Kidney capillary endothelial cell (primary cell): ENCODE results near the gene GPS1.

Experiments
- DNase-seq: peaks from one replicate; pipeline ENCODE4 v3.0.0-alpha.2; 2018; ENCODE audit warnings: low spot score

GPS1 gene

DNA sequence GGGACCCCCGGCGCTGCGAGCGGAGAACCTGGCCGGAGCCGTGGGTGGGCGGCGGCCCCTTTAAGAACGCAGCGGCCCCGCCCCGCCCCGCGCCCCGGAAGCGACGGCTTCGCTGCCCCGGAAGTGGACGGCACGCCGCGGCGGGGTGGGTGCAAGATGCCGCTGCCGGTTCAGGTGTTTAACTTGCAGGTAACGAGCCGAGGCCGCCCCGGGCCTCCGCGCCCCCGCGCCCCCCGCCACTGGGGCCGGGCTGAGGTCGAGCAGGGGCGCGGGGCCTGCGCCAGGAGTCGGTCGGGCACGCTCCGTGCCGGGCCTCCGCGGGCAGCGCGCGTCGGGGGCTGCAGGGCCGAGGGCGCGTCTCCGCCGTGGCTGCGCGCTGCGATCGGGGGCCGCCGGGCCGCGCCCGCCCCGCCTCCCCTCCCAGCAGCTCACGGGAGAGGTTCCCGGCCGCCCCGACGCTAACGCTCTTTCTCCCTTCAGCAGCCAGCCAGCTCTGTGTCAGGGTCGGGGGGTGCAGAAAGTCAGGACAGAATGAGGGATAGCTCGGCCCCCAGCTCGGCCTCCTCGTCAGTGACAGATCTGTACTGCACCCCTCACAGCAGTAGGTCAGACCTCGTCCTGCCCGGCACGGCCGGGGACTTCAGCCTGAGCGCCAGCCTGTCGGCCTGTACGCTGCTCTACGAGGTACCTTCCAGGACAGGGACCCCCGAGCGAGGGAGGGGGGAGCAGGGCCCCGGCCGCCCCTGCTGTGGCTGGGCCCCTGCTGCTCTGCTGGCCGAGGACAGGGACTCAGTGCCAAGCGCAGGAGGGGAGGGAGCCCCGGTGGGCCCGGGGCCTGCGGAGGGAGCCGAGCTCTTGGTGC, at the start of gene GPS1, which contains the start of gene RFNG:
GPS1 (plus strand) TSS at position 123 of the 862 bp plus-strand sequence; CDS start at position 157, 34 bp downstream.
RFNG (minus strand) TSS at position 36 of the 862 bp plus-strand sequence. CDS start 45 bp downstream, outside the sequence.
- no peak for DNase-seq

DNA sequence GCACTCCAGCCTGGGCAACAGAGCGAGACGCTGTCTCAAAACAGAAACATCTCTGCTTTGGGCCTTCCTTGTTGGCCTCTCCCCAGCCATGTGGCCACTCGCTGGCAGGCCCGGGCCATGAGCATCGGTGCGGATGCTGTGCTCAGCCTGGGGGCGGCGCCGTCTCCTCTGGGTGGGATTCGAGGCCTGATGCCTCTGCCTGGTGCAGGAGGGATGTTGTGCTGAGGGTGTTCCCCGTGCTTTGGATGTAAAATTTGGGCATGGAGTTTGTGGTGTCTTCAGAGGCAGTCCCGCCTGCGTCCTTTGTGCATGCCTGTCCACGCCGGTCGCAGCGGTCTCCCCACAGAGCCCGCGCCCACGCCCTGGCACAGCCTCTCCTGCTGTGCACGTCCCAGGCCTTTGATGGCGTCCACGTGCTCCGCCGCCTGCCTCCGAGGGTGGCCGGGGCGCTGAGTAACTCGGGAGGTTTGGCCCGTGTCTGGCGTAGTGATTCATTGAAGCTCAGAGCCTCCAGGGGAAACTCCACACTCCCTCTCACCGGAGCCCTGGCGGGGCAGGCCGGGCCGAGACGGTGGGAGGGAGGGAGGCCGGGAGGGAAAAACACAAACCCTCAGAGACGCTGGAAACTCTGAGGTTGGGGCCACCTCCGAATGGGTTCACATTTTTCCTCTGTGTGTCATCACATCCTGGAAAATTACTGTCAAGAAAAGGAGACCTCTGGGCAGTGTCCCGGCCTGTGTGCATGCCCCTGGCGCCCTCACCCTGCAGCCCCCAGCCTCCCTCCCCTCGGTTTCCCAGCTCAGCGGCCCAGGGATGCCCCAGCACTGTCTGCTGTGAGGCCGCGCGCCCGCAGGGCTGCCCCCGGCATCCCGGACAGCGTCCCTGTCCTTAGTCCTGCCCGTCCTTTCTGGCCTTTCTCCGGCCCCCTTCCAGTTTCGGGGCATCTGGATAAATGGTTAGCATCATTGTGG, 48.0 kb upstream of the GPS1 start:
- peak; percentile 92 for DNase-seq

DNA sequence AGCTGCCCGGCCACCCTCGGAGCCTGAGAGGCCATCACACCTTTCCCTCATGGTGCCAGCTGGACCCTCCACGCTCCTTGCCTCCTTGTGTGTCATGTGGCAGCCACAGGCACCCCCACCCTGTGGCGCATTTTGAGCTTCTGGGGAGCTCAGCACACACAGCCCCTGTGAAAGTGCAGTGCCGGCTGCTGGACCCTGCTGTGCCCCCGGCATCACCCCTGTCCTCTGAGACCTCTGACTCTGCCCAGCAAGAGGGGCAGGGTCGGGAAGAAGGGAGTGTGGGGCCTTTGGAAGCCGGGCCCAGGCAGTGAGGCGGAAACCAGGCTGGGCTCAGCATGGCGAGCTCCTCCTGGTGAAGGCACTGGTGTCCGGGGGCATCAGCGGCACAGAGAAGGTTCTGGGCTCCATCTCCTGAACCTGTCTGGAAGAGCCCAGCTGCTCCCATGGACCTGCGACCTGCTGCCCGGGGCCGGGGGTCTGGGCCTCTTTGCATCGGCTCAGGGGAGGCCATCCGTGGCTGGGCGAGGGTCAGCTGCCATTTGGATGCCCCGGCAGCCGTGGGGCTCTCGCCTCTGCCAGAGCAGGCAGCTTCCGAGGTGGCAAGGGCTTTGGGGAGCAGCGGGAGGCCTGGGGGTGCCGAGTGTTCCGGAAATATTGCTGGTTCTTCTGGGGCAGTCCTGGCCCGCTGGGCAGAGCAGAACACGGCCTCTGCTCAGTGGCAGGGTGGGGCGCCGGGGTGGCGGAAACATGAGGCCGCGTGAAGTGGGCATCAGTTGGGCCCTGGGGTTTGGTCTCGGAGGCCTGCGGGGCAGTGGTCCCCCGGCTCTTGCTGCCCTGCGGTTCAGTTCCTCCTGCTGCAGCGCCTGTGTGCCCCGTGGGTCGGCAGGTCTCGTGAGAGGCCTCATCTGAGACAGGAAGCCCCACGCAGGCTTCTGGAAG, 46.9 kb upstream of the GPS1 start:
- no peak for DNase-seq

DNA sequence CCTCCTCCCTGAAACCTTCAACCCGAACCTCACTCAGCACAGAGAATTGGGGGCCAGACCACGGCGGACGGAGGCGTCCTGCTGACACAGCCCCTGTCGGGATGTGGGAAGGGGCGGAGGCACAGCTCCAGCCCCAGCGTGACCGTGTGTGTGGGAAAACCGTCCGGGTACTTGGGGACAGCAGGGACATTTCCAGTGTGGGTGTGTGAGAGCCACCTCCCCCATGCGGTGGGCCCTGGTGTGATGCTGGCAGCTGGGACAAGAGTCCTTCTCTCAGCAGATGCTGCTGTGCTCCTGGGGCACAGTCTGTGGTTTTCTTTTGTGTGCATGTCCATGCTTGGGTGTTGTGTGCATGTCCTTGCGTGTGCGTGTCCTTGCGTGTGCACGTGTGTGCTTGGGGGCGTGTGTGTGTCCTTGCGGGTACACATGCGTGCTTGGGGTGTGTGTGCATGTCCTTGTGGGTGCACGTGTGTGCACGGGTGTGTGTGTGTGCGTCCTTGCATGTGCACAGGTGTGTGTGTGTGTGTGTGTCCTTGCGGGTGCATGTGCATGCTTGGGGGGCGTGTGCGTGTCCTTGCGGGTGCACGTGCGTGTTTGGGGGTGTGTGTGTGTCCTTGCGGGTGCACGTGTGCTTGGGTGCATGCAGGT, 45.9 kb upstream of the GPS1 start:
- no peak for DNase-seq

DNA sequence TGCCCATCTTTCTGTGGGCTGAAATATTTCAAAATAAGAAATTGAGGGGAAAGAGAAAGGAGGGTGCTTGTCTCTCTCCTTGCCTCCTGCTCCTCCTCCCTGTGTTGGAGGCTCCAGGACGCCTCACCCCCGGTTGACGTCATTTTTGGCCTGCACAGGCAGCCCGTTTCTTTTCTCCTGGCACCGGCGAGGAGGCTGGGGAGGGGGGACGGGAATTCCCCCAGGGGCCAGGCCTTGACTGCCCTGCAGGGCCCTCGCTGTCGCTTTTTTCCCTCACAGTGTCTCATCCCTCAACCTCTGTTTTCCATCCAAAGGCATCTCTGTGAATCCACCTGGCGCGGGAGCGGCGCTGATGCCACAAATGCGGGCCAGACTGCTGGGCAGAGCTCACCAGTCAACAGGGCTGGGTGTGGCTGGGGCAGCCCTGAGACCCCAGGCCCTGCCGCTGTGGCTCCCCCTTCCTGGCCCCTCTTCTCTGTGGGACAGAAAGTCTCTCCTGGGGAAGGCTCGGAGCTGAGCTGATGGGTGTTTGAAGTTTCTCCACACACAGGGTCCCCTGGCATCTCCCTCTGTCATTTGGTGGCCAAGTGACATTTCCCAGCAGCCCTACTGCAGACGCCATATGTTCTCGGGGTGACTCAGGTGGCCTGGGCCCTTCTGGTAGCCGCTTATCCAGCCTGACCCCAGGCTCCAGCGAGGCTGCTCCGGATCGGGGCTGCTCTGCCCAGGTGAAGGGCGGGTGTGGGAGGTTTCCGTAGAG, 45.0 kb upstream of the GPS1 start:
- no peak for DNase-seq

DNA sequence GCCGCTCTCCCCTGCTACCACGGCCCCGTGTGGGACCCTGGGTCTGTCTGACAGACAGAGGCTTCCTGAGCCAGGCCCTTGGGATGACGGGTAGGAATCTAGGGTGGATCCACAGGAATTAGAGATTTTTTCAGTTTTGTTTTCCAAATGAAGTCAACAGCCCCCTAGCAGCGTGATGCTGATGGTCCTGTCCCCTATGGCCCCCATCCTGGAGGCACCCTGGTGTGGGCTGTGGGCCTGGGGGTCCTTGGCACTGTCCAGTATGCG, 44.5 kb upstream of the GPS1 start:
- DNase-seq: no peak

DNA sequence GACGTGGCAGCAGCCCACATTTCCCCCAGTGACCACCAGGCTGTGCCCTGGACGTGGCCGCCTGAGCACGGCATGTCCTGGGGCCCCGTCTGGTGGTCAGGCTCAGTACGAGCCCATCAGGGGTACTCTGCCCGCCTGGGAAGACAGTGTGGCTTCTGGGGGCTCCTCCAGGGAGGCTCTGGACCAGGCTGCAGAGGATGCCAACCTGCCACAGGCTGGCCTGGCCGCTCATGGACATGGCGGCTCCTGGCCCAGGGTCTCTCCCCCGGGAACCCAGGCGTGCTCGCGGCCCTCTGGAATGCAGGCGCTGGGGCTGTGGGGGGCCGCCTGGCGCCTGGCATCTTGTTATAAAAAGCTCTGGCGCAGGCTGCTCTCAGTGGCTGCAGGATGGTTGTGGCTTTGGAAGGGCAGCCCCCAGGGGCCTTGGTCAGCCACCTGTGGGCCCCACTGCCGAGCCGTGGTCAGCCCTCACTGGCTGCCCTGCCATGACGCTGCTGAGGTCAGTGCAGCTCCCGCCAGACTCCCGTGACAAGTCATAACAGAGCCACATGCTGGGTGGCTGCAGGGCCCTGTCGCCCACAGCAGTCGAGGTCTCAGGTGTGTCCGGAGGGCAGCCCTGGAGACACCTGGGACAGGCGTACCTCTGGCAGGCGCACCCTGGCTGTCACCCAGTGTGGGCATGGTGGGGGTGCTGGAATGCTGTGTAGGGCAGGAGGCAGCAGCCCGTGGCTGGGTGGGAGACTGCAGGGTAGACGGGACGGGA, 44.0 kb upstream of the GPS1 start:
- DNase-seq: no peak

DNA sequence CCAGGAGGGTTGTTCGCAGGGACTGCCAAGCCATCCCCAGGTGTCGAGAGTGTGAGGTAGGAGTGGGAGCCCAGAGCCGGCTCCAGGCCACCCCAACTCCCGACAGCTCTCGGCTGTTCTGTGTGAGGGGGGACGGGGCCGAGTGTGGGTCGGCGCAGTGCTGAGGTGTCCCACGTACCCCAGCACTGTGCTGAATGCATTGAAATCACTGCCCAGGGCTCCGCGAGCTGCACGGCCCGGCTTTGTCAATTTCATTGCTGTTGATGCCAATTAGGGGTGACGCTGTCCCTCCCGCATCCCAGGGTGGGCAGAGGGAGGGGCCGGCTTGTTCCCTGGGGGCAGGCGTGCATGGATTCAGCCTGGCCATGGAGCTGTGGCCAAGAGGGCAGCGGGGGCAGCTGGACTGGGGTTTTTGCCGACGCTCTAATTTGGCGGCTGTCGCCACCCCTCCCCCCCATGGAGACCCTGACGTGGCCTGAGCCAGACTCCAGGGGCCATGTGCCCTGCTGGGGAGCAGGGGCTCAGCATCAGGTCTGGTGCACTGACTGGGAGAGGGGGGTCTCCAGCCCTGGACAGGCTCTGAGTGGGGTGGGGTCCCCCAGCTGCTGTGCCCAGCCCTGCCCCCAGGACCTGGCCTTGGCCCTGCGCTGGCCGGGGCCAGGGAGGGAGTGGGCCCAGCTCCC, 43.3 kb upstream of the GPS1 start:
- no peak for DNase-seq

DNA sequence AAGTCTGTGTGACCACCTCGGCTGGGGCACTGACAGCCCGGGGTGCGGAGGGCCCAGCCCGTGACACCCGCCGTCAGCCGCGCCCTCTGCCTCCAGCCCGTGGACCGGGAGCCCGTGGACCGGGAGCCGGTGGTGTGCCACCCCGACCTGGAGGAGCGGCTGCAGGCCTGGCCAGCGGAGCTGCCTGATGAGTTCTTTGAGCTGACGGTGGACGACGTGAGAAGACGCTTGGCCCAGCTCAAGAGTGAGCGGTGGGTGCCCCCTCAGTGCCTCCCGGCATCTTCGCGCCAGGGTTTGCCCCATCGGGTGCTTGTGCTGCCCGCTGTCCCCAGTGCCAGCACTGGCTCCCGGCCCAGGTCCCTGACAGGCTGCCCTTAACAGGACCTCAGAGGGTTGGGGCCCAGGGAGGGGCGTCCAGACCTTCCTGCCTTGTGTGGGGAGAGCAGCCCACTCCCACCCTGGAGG, 42.7 kb upstream of the GPS1 start:
- DNase-seq: no peak

DNA sequence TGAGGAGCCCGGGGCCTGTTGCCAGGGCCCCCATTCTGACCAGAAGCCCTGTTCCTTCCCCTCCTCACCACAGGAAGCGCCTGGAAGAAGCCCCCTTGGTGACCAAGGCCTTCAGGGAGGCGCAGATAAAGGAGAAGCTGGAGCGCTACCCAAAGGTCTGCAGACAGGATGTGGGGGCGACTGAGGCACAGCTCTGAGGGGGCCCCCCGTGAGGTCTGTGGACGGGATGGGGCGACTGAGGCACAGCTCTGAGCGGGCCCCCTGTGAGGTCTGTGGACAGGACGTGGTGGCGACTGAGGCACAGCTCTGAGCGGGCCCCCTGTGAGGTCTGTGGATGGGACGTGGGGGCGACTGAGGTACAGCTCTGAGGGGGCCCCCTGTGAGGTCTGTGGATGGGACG, 42.3 kb upstream of the GPS1 start:
- no peak for DNase-seq

DNA sequence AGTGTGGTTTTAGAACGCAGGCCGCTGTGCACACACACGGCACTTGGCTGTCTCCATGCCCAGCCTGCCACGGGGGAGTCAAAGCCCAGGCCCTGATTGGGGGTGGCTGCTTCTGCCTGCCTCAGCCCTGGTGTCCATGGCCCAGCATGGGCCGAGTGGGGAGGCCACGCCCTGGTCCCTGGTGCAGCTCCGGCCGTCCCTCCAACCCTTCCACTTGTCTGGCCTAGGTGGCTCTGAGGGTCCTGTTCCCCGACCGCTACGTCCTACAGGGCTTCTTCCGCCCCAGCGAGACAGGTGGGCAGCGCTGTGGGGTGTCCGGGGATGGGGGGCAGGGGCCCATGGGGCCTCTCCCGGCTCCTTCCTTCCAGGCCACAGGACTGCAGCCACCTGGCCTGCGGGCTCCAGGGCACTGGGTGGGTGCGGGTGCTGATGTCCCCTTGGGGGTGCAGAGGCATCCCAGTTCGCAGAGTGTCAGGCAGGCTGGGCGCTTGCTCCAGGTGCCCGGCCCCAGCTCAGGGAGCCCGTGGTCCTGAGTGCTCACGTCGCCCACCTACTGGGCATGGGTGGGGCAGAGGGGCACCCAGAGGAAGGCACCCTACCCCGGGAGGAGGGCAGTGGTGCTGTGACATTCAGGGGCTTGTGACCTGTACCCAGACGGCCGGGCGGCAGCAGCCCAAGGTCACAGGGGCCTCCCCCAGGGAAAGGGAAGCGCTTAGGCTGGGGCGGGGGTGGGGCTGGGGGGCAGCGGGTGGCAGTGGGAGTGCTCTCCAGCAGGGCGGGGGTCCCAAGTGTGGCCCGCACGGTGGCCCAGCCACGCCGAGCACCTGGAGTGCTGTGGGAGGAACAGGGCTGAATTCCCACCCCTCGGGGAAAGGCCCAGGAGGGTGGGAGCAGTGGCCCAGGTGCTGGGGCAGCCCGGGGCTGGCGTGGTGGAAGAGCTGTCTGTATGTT, 40.8 kb upstream of the GPS1 start:
- DNase-seq: no peak

DNA sequence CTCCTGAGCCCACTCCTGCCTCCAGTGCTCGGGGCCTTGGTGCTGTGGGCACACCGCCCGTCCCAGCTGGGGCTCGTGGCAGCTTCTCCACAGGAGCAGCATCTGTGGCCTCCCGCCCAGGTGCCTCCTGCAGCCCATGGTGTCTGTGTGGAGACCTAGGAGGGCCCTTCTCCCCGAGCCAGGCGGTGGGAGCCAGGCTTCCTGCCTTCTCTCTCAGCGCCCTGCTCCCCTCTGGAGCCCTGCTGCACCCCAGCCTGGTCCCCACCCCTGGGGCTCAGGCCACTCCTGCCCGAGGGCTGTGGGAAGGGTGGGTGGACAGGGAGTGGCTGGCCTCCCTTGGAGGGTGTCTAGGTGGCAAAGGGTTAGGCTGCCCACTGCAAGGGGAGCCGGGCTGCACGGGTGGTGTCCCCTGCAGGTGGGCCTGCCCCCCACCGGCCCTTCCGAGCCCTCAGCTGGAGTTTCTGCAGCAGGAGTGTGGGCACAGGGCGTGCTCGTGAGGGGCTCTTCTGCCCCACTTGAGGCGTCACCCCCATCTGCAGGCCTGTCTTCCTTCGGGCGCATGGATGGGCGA, 40.0 kb upstream of the GPS1 start:
- DNase-seq: no peak

DNA sequence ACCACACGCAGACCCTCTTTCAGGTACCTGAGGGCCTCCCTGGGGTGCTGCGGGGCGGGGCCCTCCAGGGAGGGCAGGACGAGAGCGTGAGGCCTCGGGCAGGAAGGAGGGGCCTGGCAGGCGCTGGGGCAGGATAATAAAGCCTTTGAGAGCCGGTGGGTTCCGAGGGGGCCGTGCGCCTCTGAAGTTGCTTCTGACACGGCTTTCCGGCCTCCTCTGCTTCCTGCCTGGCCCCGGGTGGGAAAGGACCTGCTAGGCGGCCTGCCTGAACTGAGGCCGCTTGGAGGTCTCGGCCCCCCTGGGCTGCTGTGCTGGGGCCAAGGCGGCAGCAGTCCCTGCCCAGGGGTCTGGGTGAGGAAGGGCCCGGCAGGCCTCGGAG, 39.4 kb upstream of the GPS1 start:
- no peak for DNase-seq

DNA sequence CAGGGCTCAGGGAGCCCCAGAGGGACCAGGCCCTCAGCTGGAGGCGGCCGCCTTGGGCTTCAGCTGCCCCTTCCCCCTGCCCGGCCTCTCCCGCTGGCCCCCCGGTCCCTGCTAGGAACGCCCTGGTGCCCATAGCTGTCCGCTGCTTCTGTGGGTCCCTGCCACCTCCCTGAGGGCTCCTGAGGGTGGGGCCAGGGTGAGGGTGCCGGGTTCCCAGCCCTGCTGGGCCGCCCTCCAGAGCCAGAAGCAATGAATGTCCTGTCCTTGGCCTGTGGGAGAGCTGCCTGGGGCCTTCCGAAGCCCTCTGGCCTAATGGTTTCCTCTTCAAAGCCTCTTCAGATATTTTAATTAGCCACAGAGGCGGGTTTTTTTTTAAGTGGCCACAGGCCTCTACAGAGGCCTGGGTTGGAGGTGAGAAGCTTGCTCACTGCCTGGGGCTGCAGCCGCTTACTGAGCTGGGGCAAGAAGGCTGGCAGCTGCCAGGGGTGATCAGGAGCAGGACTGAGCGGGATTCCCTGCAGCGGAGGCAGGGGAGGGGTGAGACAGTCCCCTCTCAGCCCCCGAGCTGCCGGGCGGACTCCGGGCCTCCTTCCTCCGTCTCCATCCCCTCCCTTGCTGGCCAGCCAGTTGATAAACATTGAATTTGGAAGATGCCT, 38.9 kb upstream of the GPS1 start:
- no peak for DNase-seq

DNA sequence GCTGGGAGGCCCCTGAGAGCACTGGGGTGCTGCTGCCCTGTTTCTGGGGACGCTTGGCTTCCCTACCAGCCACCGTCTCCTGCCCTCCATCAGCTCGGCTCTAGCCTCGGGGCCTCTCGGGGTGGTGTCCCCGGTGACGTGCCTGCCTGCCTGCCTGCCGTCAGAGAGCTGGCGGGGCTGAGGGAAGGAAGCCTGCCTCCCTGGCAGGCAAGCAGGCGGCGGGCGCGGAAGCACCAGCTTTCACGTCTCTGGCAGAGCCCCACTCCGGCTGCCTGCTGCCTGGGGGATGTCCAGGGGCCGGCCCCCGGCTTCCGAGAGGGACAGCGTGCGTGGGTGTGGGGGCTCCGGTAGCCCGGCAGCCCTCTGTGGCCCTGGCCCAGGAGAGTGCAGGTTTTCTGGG, 38.4 kb upstream of the GPS1 start:
- DNase-seq: no peak

DNA sequence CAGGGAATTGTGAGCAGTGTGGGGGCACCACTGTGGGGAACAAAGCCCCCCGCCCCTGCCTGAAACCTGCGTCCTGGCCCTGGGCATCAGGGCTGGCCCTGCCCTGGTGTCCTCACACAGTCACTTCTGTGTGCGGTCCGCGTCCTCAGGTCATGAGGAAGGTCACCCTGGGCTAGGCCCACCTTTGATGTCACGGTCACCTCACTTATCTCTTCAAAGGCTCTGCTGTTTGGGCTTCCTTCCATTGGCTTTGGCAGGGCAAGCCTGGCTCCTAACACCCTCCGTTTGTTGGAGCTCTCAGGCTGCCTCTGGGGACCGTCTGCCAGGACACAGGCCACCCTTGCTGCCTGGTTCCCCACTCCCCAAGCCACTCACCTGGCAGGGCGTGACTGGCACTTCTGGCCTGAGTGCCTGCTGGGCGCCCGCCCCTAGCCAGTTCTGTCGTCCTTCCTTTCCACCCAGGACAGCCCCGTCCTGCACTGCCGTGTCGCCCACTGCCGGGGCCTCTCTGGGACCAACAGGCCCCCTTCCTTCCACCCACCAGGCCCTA, 37.9 kb upstream of the GPS1 start:
- no peak for DNase-seq

DNA sequence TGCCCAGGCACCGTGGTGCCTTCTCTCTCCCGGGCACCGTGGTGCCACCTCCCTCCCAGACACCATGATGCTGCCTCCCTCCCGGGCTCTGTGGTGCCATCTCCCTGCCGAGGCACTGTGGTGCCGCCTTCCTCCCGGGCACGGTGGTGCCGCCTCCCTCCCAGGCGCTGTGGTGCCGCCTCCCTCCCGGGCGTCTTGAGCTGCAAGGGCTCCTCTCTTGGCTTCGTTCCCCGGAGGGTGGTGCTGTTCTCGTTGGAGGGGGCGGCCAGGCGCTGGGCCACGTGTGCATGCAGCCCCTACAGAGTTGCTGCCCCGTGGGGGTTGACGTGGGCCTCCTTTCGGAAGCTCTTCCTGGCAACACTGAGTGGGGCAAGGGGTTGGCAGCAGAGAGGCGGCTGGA, 37.3 kb upstream of the GPS1 start:
- DNase-seq: no peak
